Neuron (in vitro differentiated cells): ENCODE results near the gene SPDYC.

Experiments used
- H2AFZ ChIP-seq: one replicate; pipeline ENCODE4 v1.6.1; 2013; ENCODE audit warnings: low read depth, mild to moderate bottlenecking, inconsistent platforms, low read length, moderate library complexity
- H3K27me3 ChIP-seq: one replicate; pipeline ENCODE4 v1.6.1; 2013; ENCODE audit warnings: low read length; ENCODE audit not compliant: insufficient read depth
- H3K36me3 ChIP-seq: one replicate; pipeline ENCODE4 v1.6.1; 2013; ENCODE audit warnings: low read length; ENCODE audit not compliant: insufficient read depth
- H3K4me1 ChIP-seq: one replicate; pipeline ENCODE4 v1.6.1; 2013; ENCODE audit warnings: low read length; ENCODE audit not compliant: insufficient read depth
- H3K4me3 ChIP-seq: 2 replicates; pipeline ENCODE4 v1.5.1; 2013; ENCODE audit warnings: mild to moderate bottlenecking, low read length, moderate library complexity
- H3K9me3 ChIP-seq: one replicate; pipeline ENCODE4 v1.6.1; 2013; ENCODE audit warnings: low read length

The SPDYC gene

DNA sequence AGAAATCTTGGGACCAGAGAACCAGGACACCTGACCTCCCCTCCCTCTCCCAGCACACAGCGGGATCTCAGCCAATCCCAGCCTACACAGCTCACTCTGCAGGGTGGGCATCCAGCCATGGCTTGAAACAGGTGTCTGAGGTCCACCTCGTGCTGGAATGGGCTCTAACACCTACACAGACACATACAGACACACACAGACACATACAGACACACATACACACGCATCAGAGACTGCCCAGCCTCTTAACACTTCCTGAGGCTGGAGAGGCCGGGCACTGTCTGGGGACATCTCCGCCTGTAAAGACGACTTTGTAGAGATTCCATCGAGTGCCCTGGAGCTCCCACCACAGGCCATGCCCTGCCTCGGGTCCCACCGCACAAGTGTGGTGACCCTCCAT, 48.4 kb downstream of the SPDYC start:
- Histone ChIP-seq H3K27me3 (peaks cover 2% of the 10 kb centered on the region), H3K4me3 (no peak overlapping the region), H2AFZ (no peak overlapping the region), H3K36me3 (no peaks in the 10 kb centered on the region), H3K4me1 (no peaks in the 10 kb centered on the region), H3K9me3 (peaks cover 2% of the 10 kb centered on the region)

GRCh38 chr11:65219930-65220213, 49.8 kb downstream of the SPDYC start:
- Histone ChIP-seq H2AFZ (no peak overlapping the region), H3K4me1 (no peaks in the 10 kb centered on the region), H3K27me3 (peaks cover 2% of the 10 kb centered on the region), H3K4me3 (no peak overlapping the region), H3K9me3 (peaks cover 2% of the 10 kb centered on the region), H3K36me3 (no peaks in the 10 kb centered on the region)

- Histone ChIP-seq H3K36me3 (no peaks in the 10 kb centered on the region), H2AFZ (no peak overlapping the region), H3K4me3 (no peak overlapping the region), H3K27me3 (peaks cover 2% of the 10 kb centered on the region), H3K9me3 (peaks cover 2% of the 10 kb centered on the region), H3K4me1 (peaks cover 5% of the 10 kb centered on the region)
Observed at GRCh38 chr11:65221026-65221425, 51.0 kb downstream of the SPDYC start.
